ENCODE data around the gene ACVRL1.

The ACVRL1 gene

DNA sequence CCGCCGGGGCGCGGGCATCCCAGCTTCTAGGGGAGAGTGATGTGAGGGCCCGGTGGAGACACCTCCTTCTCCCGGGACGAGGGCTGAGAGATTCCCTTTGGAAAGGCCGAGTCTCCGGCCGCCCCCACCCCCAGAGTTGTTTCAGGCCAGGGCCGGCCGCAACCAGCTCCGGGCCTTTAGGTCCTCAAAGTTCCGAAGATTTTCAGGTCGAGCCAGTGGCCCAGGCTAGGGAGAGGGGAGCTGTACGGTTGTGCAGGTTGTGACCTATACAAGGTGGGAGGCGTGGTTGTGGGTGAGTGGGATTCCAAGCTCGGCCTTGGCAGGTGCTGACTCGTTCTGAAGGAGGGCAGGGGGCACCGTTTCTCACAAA, 37.8 kb upstream of the ACVRL1 start:
- Histone ChIP-seq H3K4me1 (peaks cover 41% of the 10 kb centered on the region), H3K36me3 (replicated peaks) (no peaks in the 10 kb centered on the region), H3K27me3 (ENCODE audit: low read depth) (no peaks in the 10 kb centered on the region), H3K4me3 (no peak overlapping the region), H3K9me3 (no peaks in the 10 kb centered on the region)
- no peak for DNase-seq (ENCODE audit: low spot score in 2 of 2)
- in situ Hi-C loops (cut with MboI; ENCODE audit: low sequenced_read_pairs): no loop called here

DNA sequence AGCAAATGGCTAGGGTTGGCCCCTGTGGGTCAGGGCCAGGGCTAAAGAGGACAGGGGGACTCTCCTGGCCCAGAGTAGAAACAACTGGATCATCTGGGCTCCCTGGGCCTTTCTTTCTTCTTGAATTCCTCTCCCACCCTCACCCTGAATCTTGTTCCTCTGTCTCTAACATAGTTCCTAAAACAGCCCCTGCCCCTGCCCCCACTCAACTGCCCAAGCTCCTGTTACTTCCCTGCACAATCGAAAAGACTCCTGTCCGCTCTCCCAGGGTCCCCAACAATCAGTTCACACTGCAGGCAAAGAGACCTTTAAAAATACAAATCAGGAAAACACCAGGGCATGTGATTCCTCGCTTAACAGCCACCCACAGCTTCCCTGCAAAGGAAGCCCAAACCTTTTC, 37.4 kb upstream of the ACVRL1 start:
- H3K9me3 ChIP-seq: no peaks in the 10 kb centered on the region
- no peak overlapping the region for H3K4me3 ChIP-seq
- in situ Hi-C loops (cut with MboI; ENCODE audit: low sequenced_read_pairs): no loop called here
- peaks cover 39% of the 10 kb centered on the region for H3K4me1 ChIP-seq
- no peak for DNase-seq (ENCODE audit: low spot score in 2 of 2)
- H3K36me3 ChIP-seq (replicated peaks): no peaks in the 10 kb centered on the region
- H3K27me3 ChIP-seq (ENCODE audit: low read depth): no peaks in the 10 kb centered on the region

DNA sequence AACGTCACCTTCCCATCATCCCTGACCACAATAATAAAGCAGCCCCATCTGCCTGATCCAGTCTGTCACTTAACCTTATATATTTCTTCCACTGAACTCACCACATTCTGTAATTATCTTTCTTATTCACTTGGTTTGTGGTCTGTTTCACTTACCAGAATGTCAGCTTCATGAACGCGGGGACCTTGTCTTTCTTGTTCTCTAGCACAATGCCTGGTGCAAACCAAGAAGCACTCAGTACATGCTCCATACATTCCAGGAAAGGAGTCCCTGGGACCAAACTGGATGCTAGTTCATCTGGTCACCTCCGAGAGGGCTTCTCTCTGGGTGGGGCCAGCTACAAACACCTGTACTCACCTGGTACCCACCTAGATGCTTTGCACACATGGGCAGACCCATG, 36.8 kb upstream of the ACVRL1 start:
- no peaks in the 10 kb centered on the region for H3K36me3 ChIP-seq (replicated peaks)
- H3K4me1 ChIP-seq: peaks cover 34% of the 10 kb centered on the region
- H3K27me3 ChIP-seq (ENCODE audit: low read depth): no peaks in the 10 kb centered on the region
- H3K9me3 ChIP-seq: no peaks in the 10 kb centered on the region
- no peak overlapping the region for H3K4me3 ChIP-seq
- DNase-seq (ENCODE audit: low spot score in 2 of 2): no peak
- in situ Hi-C loops (cut with MboI; ENCODE audit: low sequenced_read_pairs): no loop called here

DNA sequence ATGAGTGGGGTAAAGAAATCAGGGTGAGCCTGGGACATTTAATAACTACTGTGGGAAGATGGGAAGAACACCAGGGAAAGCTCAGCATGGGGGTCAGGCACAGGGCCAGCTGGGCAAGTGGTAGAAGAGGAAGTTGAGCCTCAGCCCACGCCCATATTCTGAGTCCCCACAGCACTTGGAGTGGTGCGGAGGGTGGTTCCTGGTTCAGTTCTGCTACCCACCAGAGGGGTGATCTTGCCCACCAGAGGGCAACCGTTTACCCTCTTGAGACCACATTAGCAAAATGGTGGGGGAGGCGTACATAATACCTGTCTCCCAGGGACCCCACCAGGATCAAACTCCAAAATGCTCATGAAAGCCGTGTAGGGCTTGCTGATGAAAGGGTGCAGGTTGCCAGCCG, 36.2 kb upstream of the ACVRL1 start:
- H3K36me3 ChIP-seq (replicated peaks): no peaks in the 10 kb centered on the region
- H3K27me3 ChIP-seq (ENCODE audit: low read depth): no peaks in the 10 kb centered on the region
- H3K4me1 ChIP-seq: peaks cover 34% of the 10 kb centered on the region
- in situ Hi-C loops (cut with MboI; ENCODE audit: low sequenced_read_pairs): no loop called here
- no peaks in the 10 kb centered on the region for H3K9me3 ChIP-seq
- DNase-seq (ENCODE audit: low spot score in 2 of 2): no peak
- no peak overlapping the region for H3K4me3 ChIP-seq

DNA sequence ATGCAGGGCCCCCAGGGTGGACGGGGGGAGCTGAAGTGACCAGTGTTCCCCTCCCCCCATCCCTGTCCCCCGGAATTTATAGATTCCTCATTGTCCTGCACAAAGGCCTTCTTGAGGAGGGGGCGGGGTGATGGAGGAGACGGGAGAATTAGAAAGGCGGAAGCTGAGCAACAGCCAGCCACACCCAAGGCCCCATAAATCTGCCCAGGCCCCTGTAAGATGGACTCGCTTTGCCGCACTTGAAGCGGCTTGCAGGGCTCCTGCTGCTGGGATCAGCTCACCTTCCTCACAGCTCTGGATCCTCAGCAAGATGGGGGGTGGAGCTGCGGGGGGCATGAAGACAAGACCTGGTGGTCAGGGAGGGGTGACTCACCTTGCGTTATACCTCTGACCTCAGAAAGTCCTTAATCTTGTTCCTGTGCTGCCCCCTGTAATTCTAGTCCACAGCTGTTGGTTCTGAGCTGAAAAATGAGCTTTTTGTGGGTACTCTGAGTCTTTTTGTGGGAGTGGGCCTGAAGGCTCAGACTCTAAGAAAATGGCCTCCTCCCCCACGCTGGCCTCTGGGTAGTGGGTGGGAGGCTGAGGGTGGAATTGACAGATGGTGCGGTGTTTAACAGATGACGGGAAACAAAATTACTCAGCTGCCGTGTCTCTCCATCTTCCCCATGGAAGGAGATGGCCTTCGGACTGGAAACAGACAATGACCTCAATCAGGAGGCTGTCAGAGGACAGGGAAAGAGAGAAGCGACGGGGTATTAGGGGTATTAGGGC, 35.2 kb upstream of the ACVRL1 start:
- Histone ChIP-seq H3K4me1 (peaks cover 34% of the 10 kb centered on the region), H3K27me3 (ENCODE audit: low read depth) (no peaks in the 10 kb centered on the region), H3K9me3 (no peaks in the 10 kb centered on the region), H3K4me3 (no peak overlapping the region), H3K36me3 (replicated peaks) (no peaks in the 10 kb centered on the region)
- DNase-seq (ENCODE audit: low spot score in 2 of 2): peak in 1 of 2 experiments; percentile 53
- in situ Hi-C loops (cut with MboI; ENCODE audit: low sequenced_read_pairs): no loop called here

DNA sequence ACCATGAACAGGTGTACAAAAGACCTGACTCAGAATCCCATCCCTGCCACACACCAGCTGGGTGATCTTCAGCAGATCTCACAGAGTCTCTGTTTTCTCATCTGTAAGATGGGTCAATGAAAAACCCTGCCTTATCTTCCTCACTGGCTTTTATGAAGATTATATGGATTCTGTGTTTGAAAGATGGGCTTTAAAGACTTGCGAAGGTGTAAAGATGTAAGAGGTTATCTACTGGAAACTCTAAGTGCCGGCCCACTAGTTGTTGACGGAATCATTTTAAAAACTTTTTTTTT, 34.7 kb upstream of the ACVRL1 start:
- Histone ChIP-seq H3K4me3 (no peak overlapping the region), H3K4me1 (peaks cover 39% of the 10 kb centered on the region), H3K36me3 (replicated peaks) (no peaks in the 10 kb centered on the region), H3K9me3 (no peaks in the 10 kb centered on the region), H3K27me3 (ENCODE audit: low read depth) (no peaks in the 10 kb centered on the region)
- in situ Hi-C loops (cut with MboI; ENCODE audit: low sequenced_read_pairs): no loop called here
- DNase-seq (ENCODE audit: low spot score in 2 of 2): no peak

DNA sequence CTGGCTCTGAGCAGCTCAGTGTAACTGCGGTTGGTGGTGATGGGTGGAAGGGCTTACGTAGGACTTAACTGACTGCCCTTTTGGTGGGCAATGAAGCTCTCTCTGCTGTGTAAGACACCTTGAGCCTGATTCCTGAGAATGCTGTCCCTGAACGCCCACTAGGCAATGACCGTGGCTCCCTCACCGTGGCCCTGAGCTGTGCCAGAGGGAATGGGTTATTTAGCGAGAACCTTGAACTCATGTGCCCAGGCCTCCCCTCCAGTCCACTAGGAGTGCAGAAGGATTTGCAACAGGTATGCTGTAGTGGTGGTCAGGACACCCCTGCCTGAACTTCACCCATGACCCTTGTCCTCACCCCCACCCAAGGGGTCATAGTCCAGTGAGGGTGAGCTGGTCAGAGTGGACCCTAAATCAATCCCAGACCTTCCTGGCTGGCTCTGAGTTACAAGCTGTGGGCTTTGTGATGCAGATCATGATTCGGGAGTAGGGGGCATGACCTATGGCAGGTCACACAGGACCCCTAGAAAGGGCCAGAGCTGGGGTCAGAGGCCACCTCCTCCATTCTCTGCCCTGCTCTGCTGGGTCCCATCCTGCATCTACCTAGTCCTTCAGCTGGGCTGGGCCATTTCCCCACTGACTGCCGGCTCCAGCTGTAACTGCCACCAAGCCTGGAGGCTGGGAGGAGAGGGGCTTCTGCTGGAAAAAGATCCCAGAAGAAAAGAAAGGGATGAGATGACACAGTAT, 33.9 kb upstream of the ACVRL1 start:
- Histone ChIP-seq H3K4me3 (no peak overlapping the region), H3K27me3 (ENCODE audit: low read depth) (no peaks in the 10 kb centered on the region), H3K36me3 (replicated peaks) (no peaks in the 10 kb centered on the region), H3K4me1 (peaks cover 42% of the 10 kb centered on the region), H3K9me3 (no peaks in the 10 kb centered on the region)
- DNase-seq (ENCODE audit: low spot score in 2 of 2): no peak
- in situ Hi-C loops (cut with MboI; ENCODE audit: low sequenced_read_pairs): no loop called here

DNA sequence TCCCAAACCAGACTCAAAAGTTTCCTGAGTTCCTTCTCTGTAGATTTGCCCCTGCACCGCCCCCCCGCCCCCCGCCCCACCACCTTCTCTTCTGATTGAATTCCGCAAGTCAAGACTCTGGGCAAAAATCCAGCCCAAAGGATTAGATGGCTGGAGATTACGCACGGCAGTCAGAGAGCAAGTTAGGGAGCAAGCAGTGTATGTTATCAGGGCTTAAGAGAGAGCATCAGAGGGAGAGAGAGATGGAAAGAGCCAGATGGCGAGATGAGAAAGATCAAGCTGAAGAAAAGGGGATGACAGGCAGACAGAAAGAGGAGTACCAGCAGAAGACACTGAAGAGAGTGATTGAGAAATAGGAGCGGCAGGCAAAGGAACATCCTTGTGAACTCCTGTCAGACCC, 33.3 kb upstream of the ACVRL1 start:
- peak; percentile 73 to 78 for DNase-seq (ENCODE audit: low spot score in 2 of 2)
- Histone ChIP-seq H3K27me3 (ENCODE audit: low read depth) (no peaks in the 10 kb centered on the region), H3K9me3 (no peaks in the 10 kb centered on the region), H3K4me1 (peaks cover 39% of the 10 kb centered on the region), H3K4me3 (no peak overlapping the region), H3K36me3 (replicated peaks) (no peaks in the 10 kb centered on the region)
- in situ Hi-C loops (cut with MboI; ENCODE audit: low sequenced_read_pairs): no loop called here

DNA sequence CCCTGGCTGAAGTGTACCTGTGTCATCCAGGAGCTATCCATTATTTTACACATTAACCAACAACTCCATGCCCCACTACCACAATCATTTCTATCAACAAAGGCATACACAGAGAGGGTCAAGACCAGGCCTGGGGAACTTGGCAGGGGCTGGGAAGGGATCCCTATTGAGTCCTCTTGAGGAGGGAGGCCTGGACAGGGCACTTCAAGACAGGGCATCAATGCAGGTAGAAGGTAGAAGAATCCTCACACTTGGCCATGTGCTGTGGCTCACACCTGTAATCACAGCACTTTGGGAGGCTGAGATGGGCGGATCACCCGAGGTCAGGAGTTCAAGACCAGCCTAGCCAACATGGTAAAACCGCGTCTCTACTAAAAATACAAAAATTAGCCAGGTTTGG, 32.8 kb upstream of the ACVRL1 start:
- no peak for DNase-seq (ENCODE audit: low spot score in 2 of 2)
- Histone ChIP-seq H3K27me3 (ENCODE audit: low read depth) (no peaks in the 10 kb centered on the region), H3K4me3 (no peak overlapping the region), H3K9me3 (no peaks in the 10 kb centered on the region), H3K4me1 (peaks cover 34% of the 10 kb centered on the region), H3K36me3 (replicated peaks) (no peaks in the 10 kb centered on the region)
- in situ Hi-C loops (cut with MboI; ENCODE audit: low sequenced_read_pairs): no loop called here

DNA sequence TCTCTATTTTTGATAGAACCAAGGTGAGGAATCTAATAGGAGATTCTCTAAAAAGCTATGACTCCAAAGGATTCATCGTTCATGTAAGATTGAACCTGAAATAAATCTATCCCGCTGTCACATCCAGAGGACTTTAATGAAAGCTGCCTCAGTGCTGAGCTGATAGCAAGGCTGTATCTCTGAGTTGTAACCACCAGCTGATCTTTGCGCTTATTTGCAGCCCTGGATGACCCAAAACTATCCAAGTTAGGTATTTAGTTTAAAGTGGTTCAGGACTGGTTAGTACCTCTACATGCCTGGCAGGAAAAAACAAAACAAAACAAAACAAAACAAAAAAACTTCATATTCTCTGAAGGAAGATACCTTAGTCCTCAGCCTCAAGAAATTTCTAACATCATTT, 28.2 kb upstream of the ACVRL1 start:
- Histone ChIP-seq H3K27me3 (ENCODE audit: low read depth) (peaks cover 2% of the 10 kb centered on the region; the same call in 1 of the 2 replicates), H3K4me1 (peaks cover 13% of the 10 kb centered on the region), H3K4me3 (no peak overlapping the region), H3K9me3 (no peaks in the 10 kb centered on the region), H3K36me3 (replicated peaks) (no peaks in the 10 kb centered on the region)
- DNase-seq (ENCODE audit: low spot score in 2 of 2): no peak
- in situ Hi-C loops (cut with MboI; ENCODE audit: low sequenced_read_pairs): no loop called here

DNA sequence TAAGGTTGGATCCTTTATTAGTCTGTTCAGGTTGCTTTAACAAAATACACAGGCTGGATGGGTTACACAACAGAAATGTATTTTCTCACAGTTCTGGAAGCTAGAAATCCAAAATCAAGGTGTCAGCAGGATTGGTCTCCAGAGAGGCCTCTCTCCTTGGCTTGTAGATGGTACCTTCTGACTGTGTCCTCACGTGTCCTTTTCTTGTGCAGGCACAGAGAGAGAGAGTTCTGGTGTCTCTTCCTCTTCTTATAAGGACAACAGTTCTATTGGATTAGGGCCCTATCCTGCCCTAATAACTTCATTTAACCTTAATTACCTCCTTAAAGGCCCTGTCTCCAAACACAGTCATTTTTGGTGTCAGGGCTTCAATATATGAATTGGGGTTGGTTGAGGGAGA, 24.0 kb upstream of the ACVRL1 start:
- Histone ChIP-seq H3K4me3 (no peak overlapping the region), H3K9me3 (peaks cover 5% of the 10 kb centered on the region), H3K36me3 (replicated peaks) (no peaks in the 10 kb centered on the region), H3K27me3 (ENCODE audit: low read depth) (peaks cover 2% of the 10 kb centered on the region; the same call in 1 of the 2 replicates), H3K4me1 (no peaks in the 10 kb centered on the region)
- no peak for DNase-seq (ENCODE audit: low spot score in 2 of 2)
- in situ Hi-C loops (cut with MboI; ENCODE audit: low sequenced_read_pairs): no loop called here

DNA sequence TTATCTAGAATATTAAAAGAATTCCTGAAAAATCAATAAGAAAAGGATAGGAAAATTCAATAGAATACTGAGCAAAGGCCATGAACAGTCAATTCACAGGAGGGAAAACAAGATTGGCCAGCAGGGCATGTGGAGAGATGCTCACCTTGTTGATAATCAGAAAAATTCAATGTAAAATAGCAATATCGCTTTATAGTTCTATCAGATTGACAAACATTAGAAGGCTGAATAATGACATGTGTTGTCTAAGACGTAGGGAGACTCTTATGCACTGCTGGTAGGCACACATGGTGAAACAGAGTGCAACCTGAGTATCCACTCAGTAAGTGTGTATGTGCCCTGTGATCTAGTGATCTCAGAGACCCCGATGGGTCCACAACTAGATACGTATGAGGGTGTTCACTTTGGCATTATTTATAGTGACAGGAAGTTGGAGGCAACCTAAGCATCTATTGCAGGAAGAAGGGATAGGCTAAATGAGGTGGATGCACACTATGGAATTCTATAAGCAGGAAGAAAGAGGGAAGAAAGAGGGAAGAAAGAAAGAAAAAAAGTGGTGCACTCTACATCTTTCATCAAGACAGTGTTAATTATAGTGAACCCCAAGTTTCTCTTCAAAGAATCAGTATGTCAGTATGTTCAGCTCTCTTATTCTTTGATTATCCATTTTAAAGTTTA, 23.2 kb upstream of the ACVRL1 start:
- H3K27me3 ChIP-seq (ENCODE audit: low read depth): peaks cover 2% of the 10 kb centered on the region; the same call in 1 of the 2 replicates
- no peak overlapping the region for H3K4me3 ChIP-seq
- DNase-seq (ENCODE audit: low spot score in 2 of 2): no peak
- no peaks in the 10 kb centered on the region for H3K36me3 ChIP-seq (replicated peaks)
- no peaks in the 10 kb centered on the region for H3K4me1 ChIP-seq
- H3K9me3 ChIP-seq: peaks cover 5% of the 10 kb centered on the region
- in situ Hi-C loops (cut with MboI; ENCODE audit: low sequenced_read_pairs): no loop called here

DNA sequence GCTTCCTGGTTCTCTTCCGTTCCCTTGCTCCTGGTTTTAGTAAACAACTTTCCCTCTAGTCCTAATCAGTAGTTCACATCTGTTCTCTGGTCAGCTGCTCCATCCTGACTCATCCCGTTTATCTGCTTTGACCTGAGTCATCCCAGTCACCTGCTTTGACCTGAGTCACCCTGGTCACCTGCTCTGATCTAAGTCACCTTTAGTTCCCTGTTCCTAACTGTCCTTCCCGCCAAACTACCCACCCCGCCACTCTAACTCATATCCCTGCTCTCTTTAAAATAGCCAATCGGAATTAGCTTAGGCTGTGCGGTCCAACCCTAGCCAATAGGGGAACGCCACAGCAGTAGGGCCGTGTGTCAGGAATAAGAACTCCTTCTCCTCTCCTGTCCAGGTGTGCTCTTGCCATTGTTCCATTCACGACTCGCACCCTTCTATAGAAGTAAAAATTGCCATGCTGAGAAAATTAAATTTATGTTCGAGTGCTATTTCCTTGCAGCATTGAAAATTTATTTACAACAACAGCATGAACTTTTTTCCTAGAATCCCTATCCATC, 22.6 kb upstream of the ACVRL1 start:
- peaks cover 5% of the 10 kb centered on the region for H3K9me3 ChIP-seq
- in situ Hi-C loops (cut with MboI; ENCODE audit: low sequenced_read_pairs): no loop called here
- peaks cover 2% of the 10 kb centered on the region; the same call in 1 of the 2 replicates for H3K27me3 ChIP-seq (ENCODE audit: low read depth)
- H3K4me3 ChIP-seq: no peak overlapping the region
- no peak for DNase-seq (ENCODE audit: low spot score in 2 of 2)
- no peaks in the 10 kb centered on the region for H3K36me3 ChIP-seq (replicated peaks)
- H3K4me1 ChIP-seq: no peaks in the 10 kb centered on the region

Data from HAP-1 (cell line).